OCI-LY3 (cell line): ENCODE data around the gene AGBL4.

ENCODE experiments used
- EZH2phosphoT487 ChIP-seq: fragments of 200-600 bp; shearing (Covaris generic); IDR thresholded peaks from 2 replicates; pipeline ENCODE4 v1.6.1; 2018; ENCODE audit warnings: antibody characterized with exemption, mixed run types, low read depth
- TF ChIP-seq, protein P1 (sequence below): fragments of 200-600, 300-600 bp; sonication (generic); IDR thresholded peaks from 2 replicates; pipeline ENCODE4 v1.5.1; 2014; ENCODE audit warnings: antibody characterized with exemption, low read length, low read depth

DNA sequence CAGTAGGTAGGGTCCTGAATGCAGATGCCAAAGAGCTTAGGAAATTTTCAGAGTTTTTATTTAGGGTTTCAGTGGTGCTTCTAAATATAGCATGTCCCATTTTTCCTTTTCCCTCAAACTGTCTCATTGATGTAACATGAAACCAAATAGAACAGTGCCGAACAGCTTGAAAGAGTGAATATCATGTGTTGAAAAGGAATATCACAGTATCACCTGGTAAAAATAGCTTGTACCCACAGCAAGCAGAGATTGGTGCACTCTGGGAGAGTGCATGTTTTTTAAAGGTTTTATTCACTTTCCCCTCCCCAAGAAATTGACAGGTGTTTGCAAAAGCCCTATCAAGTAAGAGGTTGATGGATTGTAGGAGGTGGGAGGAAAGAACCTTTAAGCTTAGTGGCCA is 43.1 kb upstream of the AGBL4 start:
- TF ChIP-seq, protein P1, sequence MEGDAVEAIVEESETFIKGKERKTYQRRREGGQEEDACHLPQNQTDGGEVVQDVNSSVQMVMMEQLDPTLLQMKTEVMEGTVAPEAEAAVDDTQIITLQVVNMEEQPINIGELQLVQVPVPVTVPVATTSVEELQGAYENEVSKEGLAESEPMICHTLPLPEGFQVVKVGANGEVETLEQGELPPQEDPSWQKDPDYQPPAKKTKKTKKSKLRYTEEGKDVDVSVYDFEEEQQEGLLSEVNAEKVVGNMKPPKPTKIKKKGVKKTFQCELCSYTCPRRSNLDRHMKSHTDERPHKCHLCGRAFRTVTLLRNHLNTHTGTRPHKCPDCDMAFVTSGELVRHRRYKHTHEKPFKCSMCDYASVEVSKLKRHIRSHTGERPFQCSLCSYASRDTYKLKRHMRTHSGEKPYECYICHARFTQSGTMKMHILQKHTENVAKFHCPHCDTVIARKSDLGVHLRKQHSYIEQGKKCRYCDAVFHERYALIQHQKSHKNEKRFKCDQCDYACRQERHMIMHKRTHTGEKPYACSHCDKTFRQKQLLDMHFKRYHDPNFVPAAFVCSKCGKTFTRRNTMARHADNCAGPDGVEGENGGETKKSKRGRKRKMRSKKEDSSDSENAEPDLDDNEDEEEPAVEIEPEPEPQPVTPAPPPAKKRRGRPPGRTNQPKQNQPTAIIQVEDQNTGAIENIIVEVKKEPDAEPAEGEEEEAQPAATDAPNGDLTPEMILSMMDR = no peak
- TF ChIP-seq EZH2phosphoT487 = no peak
